Transverse colon (tissue), 4 donors: ENCODE results near the gene RCAN3.

Source experiments
- EP300 ChIP-seq: sonication (generic); formaldehyde crosslinking; IDR thresholded peaks from one replicate; pipeline ENCODE4 v1.6.1; 2017; ENCODE audit warnings: antibody characterized with exemption, low read depth
- POLR2A ChIP-seq: fragments of 450-650 bp; IDR thresholded peaks from one replicate; pipeline ENCODE4 v1.6.1; 2016; ENCODE audit warnings: antibody characterized with exemption, mild to moderate bottlenecking, moderate library complexity
- POLR2AphosphoS5 ChIP-seq, 3 donors: sonication (generic); formaldehyde crosslinking; IDR thresholded peaks; one replicate each; pipeline ENCODE4 v1.6.1; 2016; ENCODE audit warnings: antibody characterized with exemption in 3 of 3
- TF ChIP-seq, protein P1 (sequence below), 5 experiments: fragments of 200-600 bp in 3 of 5; fragments of 450-650 bp in 2 of 5; sonication (generic) in 3 of 5; IDR thresholded peaks; 1 replicate in 2 of 5; 2 replicates in 3 of 5; pipeline ENCODE4 v1.5.1; 2016 to 2017; ENCODE audit warnings: antibody characterized with exemption in 5 of 5, inconsistent platforms in 3 of 5, mild to moderate bottlenecking in 2 of 5, moderate library complexity in 1 of 5

DNA sequence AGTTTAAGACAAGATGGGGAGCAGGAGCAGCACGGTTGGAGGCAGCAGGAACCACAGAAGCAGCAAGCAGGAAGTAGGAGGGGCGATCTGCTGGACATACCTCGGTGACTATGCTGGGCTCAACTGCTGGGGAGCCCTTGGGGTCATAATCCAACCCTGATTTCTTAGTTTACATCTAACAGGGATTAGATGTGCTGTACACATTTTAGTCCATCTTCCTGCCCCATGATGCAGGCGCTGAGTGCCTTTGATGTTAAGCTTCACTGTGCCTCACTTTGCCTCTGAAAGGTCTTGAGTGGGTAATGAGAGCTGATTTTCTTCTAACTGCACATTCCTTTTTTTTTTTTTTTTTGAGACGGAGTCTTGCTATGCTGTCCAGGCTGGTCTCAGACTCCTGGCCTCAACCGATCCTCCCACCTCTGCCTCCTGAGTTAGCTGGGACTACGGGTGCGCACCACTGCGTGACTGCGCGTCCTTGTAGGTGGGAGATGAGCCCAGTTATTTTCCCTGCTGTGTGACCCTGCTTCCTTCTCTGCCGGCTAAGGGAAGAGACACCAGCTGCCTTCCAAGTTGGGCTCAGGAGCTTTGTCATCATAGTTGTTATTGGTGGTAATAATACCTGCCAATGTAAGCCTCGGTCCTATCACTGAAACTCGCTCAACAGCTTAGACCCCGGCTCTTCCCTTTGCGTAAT lies 1.1 kb upstream of the RCAN3 start:
- TF ChIP-seq POLR2AphosphoS5 (IDR thresholded peaks at IDR 0.05) (no peak), EP300 (no peak), POLR2A (no peak)
- TF ChIP-seq, protein P1, sequence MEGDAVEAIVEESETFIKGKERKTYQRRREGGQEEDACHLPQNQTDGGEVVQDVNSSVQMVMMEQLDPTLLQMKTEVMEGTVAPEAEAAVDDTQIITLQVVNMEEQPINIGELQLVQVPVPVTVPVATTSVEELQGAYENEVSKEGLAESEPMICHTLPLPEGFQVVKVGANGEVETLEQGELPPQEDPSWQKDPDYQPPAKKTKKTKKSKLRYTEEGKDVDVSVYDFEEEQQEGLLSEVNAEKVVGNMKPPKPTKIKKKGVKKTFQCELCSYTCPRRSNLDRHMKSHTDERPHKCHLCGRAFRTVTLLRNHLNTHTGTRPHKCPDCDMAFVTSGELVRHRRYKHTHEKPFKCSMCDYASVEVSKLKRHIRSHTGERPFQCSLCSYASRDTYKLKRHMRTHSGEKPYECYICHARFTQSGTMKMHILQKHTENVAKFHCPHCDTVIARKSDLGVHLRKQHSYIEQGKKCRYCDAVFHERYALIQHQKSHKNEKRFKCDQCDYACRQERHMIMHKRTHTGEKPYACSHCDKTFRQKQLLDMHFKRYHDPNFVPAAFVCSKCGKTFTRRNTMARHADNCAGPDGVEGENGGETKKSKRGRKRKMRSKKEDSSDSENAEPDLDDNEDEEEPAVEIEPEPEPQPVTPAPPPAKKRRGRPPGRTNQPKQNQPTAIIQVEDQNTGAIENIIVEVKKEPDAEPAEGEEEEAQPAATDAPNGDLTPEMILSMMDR (IDR thresholded peaks at IDR 0.05): no peak
